ENCODE results near the gene PPIB.
"Not testable (repeated sequence)": the region's sequence is repeated elsewhere in the genome, so short reads cannot be mapped to it uniquely, and the experiment has no call there.

Gene PPIB

DNA sequence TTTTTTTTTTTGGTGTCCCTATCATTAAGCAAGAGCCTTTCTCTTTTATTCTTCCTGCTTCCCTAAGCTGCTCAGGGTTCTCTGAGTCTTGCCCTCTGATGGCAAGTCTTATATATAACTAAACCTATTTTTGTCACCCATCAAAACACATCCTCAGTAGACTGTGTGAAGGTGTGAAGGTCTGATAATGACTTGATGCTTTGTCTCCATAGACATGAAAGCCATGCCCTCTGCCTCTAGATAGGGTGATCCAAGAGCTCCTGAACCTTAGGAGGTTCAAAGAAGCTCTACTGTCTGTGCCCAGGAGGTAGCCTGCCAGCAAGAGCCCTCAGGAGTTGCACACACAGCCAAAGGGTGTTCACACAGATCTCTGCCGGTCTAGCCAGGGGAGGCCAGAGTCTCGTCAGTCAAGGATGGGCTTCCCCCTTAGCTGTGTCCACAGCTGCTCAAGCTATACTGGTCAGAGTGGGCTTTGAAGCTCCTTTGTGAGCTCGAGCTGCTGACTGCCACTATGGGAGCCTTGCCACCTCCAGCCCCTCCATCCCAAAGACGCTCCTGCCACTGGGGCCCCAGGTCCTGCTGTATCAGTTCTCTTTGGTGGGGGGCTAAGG lies 24.4 kb downstream of the PPIB start:
- DNase-seq (ENCODE audit: low read depth) = no peak

DNA sequence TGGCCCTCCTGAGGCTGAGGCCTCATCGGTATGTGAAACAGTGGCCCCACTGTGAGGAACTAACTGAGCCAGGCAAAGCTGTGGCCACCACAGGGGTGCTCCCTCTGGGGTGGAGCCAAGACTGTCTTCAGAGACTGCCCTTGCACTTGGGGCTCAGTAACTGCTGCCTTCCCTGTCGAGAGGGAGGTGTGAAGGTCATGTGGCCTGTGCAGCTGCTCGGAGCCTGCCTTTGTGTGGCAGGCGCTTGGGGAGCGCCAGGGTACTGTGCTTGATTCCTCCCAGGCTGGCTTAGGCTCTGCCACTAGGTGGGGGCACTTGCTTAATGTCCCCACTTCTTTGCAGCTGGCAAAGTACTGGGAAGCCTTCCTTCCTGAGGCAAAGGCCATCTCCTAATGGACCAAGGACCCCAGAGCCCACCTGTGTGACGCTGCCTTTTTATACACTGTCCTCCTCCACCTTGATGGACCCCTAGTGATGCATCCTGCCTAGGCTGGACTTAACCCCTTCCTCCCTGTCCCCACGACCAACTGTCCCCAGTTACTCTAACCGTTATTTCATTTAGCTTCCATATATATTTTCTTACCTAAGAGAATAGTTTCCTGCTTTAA lies 25.5 kb downstream of the PPIB start:
- no peak for DNase-seq (ENCODE audit: low read depth)

DNA sequence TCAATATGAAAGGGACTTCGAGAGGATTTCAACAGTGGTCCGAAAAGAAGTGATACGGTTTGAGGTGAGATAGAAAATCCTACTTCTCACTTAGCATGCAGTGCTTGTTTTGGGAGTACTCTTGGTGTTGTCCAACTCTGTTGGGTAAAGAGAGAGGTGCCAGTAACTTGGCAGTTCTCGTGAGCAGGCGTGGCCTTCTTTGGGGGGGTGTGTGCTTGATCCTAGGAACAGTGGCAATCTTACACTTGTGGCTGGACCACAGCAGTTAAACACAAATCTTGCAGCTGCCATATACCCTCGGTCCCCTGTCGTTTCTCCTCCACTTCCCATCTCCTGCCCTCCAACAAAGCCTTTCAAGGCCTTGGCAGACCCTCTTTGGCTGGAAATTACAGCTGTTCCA lies 26.5 kb downstream of the PPIB start:
- no peak for DNase-seq (ENCODE audit: low read depth)

DNA sequence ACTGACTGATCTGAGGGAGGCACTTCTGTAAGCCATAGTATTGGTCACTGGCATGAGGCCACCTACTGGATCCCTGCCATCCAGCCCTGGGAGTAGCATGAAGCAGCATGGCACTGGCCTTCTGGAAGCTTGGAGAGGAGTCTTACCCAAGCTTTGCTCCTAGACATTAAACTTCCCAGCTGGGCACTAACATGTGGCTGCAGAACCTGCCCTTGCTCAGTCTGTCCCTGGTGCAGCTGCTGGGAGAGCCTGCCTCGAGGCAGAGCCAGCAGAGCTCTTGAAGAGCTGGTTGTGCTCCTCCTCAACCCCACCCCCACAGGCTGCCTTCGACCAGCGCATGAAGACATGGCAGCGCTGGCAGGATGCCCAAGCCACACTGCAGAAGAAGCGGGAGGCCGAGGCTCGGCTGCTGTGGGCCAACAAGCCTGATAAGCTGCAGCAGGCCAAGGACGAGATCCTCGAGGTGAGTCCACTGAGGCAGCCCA lies 28.4 kb downstream of the PPIB start:
- DNase-seq (ENCODE audit: low read depth) = no peak

DNA sequence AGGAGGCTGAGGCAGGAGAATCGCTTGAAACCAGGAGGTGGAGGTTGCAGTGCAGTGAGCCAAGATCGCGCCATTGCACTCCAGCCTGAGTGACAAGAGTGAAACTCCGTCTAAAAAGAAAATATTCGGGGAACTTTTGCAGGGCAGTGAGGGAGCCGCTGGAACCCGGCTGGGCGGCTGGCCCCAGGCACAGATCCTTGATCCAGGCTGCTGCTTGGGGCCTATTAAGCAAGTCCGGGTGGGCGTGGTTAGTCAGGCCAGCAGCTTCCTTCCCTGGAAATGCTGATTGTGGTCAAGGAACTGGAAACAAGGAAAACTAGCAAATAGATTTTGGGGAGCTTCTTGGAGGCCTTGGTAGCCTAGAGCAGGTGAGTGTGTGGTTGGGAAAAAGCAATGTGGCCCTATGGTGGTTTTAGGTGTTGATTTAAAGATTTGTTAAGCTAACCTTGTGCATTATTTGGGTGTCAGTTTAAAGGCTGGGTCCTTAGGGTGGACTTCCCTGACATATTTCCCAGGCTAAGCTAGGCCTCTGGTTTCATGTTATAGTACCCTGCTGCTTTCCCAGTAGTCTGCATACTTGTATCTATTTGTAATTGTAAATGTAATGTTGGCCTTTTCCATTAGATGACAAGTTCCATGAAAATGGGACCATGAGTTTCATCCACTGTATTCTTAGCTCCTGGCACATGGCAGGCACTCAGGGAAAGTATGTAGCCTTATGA lies 29.0 kb downstream of the PPIB start:
- DNase-seq (ENCODE audit: low read depth) = no peak

DNA sequence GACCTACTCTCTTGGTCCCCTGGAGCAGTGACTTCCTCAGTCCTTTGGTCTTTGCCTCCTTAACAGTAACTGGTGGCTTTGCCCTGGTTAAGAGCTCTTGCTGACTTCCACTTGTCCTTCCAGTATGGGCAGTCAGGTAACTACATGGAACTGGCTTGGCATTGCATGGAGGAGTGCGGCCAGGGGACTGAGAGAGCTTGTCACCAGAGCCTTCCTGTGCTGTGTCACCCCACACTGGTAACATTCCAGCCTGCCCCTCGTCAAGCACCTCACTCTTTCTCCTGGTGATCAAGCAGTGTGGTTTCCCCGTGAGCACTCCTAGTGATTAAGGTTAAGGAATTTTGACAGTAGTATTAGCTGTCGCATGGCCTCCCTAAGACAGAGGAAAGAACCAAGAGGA lies 30.6 kb downstream of the PPIB start:
- DNase-seq (ENCODE audit: low read depth) = no peak

DNA sequence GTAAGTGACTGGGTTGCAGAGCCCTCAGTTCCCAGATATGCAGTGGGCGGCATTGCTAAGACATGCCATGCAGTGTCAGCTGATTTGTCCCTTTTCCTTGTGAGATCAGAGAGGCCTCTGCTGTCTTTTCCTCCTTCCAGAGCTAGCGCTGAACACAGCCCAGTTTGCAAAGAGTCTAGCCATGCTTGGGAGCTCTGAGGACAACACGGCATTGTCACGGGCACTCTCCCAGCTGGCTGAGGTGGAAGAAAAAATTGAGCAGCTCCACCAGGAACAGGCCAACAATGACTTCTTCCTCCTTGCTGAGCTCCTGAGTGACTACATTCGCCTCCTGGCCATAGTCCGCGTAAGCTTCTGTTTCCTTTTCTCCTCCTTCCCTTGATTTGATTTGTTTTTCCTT lies 31.3 kb downstream of the PPIB start:
- DNase-seq (ENCODE audit: low read depth) = no peak

DNA sequence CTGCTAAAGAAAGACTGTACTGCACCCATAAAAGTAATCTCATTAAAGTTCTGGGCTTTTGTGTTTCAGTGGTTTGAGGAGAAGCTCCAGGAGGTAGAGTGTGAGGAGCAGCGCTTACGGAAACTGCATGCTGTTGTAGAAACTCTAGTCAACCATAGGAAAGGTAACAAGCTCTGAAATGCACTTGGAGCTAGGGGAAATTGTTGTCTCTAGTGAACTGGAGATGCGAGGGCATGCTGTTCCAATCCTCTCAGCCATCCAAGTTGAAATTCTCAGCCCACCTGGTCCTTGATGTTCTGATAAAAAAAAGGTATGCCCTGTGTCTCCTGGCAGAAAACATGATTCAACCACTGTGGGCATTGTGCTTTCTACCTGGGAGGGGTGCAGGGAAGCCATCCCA lies 32.7 kb downstream of the PPIB start:
- no peak for DNase-seq (ENCODE audit: low read depth)

DNA sequence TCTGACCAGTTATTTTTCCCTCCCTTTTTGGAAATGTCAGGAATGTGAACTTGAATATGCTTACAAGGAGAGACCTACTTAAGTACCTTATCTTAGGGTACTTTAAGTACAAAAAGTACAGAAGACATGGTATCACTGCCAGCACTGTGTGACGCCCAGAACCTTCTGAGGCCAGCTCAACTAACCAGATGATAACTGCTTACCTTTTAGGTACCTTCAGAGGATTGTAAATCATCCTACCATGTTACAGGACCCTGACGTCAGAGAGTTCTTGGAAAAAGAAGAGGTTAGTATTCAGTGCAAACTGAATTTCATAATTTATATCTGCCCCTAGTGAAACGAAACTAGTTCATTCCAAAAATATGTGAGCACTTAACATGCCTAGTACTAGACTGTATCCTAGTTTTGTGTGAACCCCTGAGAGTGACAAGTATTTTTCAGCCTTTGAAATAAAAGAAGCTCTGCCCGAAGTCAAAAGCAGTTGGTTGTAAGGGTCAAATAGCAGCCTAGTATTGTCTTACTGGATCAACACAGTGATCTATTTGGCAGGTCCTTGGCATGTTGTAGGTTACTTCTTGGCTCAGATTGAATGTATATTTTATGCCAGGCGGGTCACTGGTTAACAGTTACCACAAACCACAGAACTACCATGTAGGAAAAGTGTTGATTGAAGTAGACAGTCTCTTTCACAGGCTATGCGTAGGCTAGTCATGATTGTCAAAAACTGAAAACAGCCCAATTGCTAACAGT lies 35.1 kb downstream of the PPIB start:
- no peak for DNase-seq (ENCODE audit: low read depth)

DNA sequence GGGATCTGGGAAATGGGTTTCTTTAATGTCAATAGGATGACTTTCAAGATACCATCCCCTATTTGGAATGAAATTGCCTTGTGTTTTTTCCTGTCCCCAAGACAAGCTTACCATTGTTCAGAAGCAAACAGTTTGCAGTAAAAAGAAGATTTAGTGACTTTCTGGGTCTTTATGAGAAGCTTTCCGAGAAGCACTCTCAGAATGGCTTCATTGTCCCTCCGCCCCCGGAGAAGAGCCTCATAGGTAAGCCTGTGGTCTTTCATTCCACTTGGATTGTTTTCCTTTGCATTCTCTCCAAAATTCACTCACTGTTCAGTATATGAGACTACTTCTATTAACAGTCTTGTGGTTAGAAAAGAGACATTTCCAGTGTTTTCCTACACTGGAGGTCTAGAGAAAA lies 36.8 kb downstream of the PPIB start:
- DNase-seq (ENCODE audit: low read depth) = no peak

DNA sequence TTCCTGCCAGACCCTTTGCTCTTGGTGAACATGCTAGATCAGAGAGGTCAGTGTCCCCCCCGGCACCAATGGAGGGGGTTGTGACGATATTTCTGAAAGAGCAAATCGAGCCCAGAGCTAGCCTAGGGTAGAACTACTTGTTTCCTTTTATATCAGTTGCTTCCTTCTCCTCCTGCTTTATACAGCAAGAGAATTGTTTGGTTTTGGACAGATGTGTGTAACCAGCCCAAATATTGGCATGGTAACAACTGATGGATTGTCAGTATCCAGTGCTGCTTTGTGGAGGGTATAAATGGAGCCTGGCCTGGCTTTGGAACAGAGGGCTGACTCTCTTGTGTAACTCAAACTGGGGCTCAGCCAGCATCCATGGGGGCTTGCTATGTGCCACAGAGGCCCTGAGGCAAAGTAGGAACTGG lies 39.9 kb downstream of the PPIB start:
- no peak for DNase-seq (ENCODE audit: low read depth)

DNA sequence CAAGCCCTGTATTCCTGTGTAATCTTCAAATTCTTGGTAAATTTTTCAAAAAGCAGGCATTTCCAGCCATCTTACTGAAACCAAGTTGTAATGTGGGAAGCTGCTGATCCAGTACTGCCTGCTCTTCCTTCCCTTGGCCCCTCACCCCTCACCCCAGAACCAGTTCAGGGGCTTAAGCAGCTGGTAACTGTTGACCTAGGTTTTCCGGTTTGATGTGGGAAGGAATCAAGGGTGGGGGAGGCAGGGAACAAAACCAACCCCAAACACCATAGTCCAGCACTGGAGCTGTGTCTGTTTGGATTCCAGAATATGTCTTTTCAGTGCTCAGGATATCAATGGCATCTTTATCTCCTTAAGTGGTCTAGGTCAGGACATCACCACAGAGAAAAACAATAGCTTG lies 40.4 kb downstream of the PPIB start:
- DNase-seq (ENCODE audit: low read depth) = no peak

DNA sequence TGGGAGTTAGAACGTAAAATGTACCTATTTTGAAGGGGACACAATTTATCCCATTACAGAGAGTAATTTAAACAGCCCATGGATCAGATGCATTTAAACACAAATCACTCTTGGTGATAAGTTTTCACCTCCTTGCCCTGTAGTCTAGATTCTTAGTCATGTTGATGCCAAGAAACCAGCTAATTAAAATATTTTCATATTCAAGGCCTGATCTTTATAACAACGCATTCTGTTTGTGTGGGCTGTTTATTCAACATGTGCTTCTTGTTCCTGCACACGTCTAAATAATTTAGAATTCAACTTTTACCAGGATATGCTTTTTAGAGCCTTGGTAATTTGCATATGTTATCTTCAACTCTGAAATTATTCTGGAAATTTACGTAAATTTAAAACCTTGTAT lies 41.2 kb downstream of the PPIB start:
- DNase-seq (ENCODE audit: low read depth) = no peak

DNA sequence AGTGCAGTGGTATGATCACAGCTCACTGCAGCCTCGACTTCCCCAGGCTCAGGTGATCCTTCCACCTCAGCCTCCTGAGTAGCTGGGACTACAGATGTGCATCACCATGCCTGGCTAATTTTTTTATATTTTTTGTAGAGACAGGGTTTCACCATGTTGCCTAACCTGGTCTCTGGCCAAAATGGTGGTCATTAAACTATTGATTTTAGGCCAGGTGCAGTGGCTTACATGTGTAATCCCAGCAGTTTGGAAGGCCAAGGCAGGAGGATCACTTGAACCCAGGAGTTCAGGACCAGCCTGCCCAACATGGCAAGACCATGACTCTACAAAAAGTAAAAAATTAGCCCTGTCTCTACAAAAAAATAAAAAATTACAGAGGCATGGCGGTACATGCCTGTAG lies 42.5 kb downstream of the PPIB start:
- DNase-seq (ENCODE audit: low read depth) = not testable (repeated sequence)

DNA sequence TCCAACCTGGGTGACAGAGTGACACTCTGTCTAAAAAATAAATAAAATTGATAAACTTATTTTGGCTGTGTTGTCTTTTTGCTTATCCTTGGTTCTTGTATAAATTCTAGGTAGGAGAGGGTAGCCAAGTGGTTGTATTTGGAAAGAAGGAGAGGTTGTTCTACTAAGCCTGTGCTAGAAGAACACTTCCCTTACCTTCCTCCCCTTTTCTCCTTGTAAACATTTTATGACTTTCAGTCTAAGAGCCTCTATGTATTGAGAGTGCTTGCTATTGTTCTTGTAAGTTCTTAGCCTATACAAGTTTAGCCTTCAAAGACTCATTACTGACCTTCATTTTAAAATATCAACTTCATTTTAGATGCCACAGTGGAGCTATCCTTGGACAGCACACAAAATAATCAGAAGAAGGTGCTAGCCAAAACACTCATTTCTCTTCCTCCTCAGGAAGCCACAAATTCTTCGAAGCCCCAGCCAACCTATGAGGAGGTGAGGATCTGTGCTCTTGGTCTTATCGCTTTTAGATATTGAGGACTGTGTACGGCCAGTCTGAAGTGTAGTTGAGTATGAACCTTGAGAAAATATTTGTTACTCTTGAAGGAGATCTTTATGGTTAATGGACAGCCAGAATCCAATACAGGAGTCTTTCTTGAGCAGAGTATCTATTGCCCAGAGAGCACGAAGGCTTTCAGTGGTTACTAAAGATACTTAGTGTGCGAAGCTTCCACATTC lies 44.9 kb downstream of the PPIB start:
- no peak for DNase-seq (ENCODE audit: low read depth)

DNA sequence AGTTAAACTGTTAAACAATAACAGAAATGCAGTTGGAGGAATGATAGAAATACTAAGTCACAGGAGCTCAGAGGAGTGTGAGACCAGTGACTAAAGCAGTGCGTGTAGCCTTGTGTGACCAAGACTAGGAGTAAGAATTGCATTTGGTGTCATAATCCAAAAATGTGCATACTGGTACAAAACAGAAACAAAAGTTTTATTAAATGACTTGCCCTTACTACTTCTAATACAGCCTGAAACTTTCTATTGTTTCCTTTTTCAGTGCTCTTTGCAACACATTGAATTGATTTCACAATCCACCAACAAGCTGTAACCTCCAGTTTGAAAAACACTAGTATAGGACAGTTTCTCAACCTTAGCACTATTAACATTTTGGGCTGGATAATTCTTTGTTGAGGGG lies 49.9 kb downstream of the PPIB start:
- no peak for DNase-seq (ENCODE audit: low read depth)

DNA sequence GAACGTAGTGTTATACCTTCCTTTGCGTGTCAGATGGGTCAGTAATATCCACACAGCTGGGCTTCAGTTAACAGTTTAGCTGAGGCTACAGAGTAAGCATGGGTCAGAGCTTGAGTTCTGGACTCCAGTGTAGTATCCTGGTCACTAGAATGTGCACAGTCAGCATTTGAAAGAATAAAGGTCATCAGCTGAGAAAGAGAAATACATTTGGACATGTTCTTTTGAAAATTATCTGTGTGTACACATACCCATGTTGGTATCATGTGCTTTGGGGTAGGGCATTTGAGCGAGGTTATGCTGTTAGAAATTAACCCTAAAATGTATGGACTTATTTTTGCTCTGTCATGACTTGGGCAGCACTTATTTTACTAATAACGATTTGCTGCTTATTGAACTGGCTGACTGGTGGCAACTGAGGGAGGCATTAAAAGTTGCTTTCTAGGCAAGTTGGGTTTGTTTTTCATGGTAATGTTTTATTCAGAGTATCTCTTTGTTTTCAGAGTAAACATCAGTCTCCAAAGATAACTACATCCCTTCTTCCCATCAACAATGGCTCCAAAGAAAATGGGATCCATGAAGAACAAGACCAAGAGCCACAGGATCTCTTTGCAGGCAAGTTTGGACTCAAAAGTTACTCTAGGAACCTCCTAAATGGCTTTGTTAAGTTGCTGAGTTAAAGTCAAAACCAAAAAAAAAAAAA lies 50.6 kb downstream of the PPIB start:
- no peak for DNase-seq (ENCODE audit: low read depth)

DNA sequence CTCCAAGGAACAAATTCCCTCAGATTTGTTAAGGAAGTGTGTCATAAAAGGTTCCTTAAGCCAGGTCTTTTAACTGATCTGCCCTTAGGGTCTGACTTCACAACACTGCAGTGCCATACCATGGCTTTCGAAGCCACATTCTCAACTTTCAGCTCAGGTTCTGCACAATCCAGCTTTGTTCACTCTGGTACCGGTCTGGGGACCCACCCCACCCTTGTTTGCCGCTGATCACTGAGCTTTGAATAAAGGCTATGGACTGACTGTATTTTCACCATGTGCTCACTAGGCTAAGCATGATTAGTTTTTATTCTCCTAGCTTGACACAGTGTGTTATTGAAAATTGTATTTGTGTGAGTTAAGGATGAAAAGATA lies 51.2 kb downstream of the PPIB start:
- DNase-seq (ENCODE audit: low read depth) = no peak

DNA sequence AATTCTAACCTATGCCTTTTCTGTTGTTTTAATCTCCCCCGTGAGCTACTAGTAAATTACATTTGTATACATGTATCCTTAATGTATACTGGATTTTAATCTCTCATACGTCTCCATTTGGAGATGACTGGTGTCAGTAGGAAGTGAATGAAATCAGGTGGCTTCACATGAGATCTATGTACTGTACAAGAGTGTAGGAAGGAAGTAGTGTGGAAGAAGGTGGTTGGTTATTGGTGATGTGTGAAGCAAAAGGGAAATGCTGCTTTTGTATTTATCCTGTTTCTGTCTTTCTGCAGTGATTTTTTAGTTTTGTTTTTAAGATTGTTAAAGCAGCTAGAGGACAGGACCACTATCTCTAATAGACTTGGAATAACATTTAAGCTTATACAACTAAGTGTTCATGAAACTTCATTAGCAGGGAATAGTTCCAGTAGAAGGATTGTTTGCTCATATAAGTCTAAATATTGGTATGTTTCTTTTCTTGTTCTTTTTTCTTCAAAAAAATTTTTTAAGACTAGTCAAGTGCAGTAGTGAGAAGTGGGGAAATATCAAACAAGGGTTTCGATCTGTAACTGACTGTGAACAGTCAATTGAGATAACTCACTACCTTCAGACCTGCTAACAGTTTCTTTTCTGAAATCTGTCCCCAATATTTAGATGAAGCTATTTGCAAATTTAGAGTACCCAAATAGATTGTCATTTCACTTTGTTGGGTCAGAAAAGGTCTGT lies 51.7 kb downstream of the PPIB start:
- DNase-seq (ENCODE audit: low read depth) = no peak

DNA sequence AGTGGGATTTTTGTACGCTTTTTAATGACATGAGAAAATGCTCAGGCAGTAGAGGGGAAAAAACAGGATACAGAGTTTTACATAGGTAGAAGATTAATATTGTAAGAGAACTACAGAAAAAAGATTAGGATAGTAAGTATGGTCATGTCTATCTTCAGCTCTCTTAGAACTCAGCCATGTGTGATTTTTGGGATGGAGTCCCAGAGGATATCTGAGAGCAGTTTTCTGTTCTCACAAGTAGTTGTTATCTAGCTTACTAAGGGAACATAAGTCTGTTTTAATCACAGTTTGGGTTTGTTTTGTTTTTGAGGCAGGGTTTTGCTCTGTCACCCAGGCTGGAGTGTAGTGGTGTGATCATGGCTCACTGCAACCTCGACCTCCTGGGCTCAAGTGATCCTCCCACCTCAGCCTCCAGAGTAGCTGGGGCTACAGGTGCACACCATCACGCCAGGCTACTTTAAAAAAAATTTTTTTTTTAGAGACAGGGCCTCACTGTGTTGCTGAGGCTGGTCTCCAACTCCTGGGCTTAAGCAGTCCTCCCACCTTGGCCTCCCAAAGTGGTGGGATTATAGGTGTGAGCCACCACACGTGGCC lies 52.6 kb downstream of the PPIB start:
- not testable (repeated sequence) for DNase-seq (ENCODE audit: low read depth)

DNA sequence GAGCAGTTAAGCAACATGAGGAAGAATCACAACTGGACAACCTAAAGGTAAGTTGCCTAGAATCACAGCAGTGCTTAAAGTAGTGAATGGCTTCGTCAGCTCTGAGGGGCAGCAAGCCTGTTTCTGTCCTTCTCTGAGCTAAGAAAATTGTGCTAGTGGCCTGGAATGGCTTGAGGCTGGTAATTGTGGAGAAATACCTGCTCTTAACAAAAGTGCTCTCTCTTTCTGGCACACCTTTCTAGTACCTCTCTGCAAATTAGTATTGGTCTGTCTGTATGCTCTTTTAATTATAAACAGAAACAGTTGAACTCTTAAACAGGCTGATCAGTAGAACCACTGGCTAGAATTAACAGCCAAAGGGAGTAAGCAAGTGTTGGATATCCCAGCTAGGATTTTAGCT lies 55.5 kb downstream of the PPIB start:
- DNase-seq (ENCODE audit: low read depth) = no peak

Data from T-helper 22 cell (primary cell).